A549 (cell line): ENCODE measurements around the gene FEZF1.

Experiments
- CEBPB ChIP-seq, 2 experiments: fragments of >200 bp in 1 of 2; sonication (Bioruptor Twin) in 1 of 2; formaldehyde crosslinking in 1 of 2; IDR thresholded peaks; 2 replicates each; pipeline ENCODE4 v1.6.1; 2012 to 2016
- CTCF ChIP-seq: fragments of >200 bp; sonication (Bioruptor Twin); formaldehyde crosslinking; IDR thresholded peaks from 3 replicates; pipeline ENCODE4 v1.5.1; 2016
- EP300 ChIP-seq, 2 experiments: fragments of >200 bp; sonication (Bioruptor Twin); formaldehyde crosslinking; IDR thresholded peaks; 2 replicates in 1 of 2; 3 replicates in 1 of 2; pipeline ENCODE4 v1.6.1; 2016 to 2017
- ESRRA ChIP-seq: fragments of 150-350 bp; IDR thresholded peaks from 2 replicates; pipeline ENCODE4 v1.6.1; 2014; ENCODE audit warnings: mild to moderate bottlenecking, low read length, borderline replicate concordance
- MYC ChIP-seq: IDR thresholded peaks from 2 replicates; pipeline ENCODE4 v1.6.1; 2012; ENCODE audit warnings: mild to moderate bottlenecking, inconsistent platforms, low read length, improper control_type of control experiment, borderline replicate concordance
- POLR2A ChIP-seq: IDR thresholded peaks from 2 replicates; pipeline ENCODE4 v1.6.1; 2012; ENCODE audit warnings: mild to moderate bottlenecking, low read length
- RAD21 ChIP-seq, 2 experiments: fragments of >200 bp in 1 of 2; sonication (Bioruptor Twin) in 1 of 2; formaldehyde crosslinking in 1 of 2; IDR thresholded peaks in 1 of 2; conservative IDR thresholded peaks in 1 of 2; 2 replicates in 1 of 2; 3 replicates in 1 of 2; pipeline ENCODE4 v1.6.1; 2012 to 2018; ENCODE audit warnings: inconsistent platforms in 1 of 2
- ZC3H11A ChIP-seq: fragments of 450-650 bp; IDR thresholded peaks from 2 replicates; pipeline ENCODE4 v1.6.1; 2014; ENCODE audit warnings: antibody characterized with exemption, mild to moderate bottlenecking

- no peak for TF ChIP-seq POLR2A
- no peak for TF ChIP-seq CEBPB (IDR thresholded peaks at IDR 0.05)
- TF ChIP-seq EP300 (IDR thresholded peaks at IDR 0.05) = no peak
- no peak for TF ChIP-seq ZC3H11A
- no peak for TF ChIP-seq CTCF
- no peak for TF ChIP-seq MYC
- TF ChIP-seq ESRRA = no peak
- TF ChIP-seq RAD21 (conservative IDR thresholded peaks at IDR 0.05 in 1 of 2, IDR thresholded peaks at IDR 0.05 in 1 of 2) = no peak
These were observed 47.5 kb downstream of the FEZF1 start for GRCh38 chr7:122257056-122257455.
